A549 treated with GW870086 at 1 μM for 4 hours (cell line): ENCODE measurements around the gene UPK3B. TPM values are rescaled to one million over a fixed set of nuclear protein-coding genes. Genes with fewer than 3 reads are reported as not detected.

Experiments used
- total RNA-seq: library from RNA; stranded (reverse); fragments of 200-300 nt; extraction: Qiagen RNA extraction; gene quantifications from 5 replicates; pipeline ENCODE4 v1.2.3, GENCODE V29; 2022; ENCODE audit warnings: low read depth

Gene UPK3B
- total RNA-seq, result 12.7 to 21.8 TPM (median 18.7 TPM) in 5 replicates

DNA sequence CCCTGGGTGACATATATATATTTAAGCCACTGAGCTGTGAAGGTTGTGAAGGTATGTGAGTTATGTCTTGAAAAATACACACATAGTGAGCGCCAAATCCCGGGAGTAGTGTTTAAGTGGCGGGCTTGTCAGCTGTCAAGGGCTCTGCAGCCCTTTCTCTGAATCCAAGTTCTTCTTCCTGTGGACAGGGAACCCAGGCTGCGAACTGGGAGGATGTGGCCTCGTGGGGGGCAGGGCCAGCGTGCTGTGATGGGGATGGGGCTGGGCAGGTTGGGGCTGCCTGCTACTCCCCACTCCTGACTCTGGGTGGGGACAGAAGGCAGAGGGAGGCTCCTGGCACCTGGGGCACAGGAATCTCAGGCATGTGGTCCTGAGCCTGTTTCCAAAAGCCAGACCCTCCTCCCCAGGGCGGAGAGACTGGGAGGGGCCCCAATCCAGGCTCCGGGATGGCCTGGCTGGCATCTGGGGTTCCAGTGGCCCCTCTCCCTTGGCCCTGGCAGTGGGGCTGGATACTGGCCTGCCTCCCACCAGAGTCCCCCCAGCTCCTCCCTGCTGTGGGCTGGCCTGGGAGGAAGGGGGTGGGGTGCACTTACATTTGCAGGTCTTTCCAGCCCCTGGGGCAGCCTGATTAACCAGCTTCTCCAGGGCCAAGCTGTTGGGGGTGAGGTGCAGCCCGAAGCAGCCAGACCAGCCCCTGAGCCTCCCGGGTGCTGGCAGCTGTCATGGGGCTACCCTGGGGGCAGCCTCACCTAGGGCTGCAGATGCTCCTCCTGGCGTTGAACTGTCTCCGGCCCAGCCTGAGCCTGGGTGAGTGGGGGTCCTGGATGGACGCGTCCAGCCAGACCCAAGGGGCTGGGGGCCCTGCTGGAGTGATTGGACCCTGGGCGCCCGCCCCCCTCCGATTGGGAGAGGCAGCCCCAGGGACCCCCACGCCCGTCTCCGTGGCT, at the start of gene UPK3B:
TSS of gene UPK3B (plus strand) at position 622 of the 947 bp plus-strand sequence. CDS start at position 723, 101 bp downstream.

DNA sequence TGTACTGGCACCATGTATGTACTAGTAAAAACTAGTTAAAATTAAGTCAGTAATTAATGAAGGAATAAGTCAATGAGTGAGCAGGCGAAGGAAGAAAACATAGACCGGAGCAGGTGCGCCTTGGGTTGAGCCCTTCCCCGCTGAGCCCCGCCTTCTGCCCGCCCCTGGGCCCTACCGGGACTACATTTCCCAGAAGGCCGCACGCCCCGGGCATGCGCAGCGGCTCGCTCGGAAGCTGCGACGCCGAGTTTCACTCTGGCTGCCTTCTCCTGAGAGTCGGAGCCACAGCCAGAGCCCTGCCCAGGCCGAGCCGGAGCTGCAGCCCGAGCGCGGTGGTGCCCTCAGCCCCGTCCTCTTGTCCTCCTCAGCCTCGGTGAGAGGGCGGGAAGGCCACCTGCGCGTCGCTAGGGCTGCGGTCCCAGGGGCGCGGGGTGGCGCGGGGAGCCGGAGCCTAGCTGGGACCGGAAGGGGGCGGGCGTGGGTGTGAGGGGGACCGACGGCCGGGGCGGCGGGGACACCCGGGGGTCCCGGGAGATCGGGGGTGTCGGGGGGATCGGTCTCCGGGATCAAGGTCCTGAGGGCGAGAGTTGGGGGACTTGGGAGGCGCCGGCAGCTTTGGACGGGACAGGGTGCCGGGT, 48.8 kb upstream of the UPK3B start, which contains the start of gene DTX2:
TSS of gene DTX2 (plus strand) at position 246 of the 638 bp plus-strand sequence. CDS start 18,801 bp downstream, outside the sequence.

DNA sequence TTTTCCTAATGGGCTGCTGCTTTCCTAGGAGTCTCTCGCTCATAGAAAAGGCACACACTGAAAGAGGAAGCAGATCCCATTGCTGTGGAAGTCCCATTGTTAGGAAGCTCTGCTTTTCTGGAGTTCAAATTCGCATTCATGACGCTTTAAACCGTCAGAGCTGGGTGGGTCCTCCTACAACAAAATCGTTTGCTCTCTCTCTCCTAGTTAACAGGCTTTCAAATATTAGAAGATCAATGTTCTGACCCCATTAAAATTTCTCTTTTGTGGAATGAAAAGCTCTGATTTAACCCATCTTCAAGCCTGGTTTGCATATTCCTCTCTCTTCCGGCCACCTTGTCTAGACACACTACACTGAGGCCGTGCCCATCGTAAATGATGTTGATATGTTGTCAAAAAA, 32.8 kb downstream of the UPK3B start, which contains the start of gene SPDYE16:
TSS of gene SPDYE16 (minus strand) at position 101 of the 400 bp plus-strand sequence. CDS start 1,838 bp downstream, outside the sequence.

Other genes starting within 250 kb of the UPK3B start
- gene HSPB1, start 207.9 kb upstream of the UPK3B start, total RNA-seq, result 980 to 1,356 TPM (median 1,314 TPM) in 5 replicates
- 201 to 252 TPM (median 237 TPM) in 5 replicates for gene YWHAG, start 151.6 kb upstream of the UPK3B start, total RNA-seq
- gene SSC4D, start 100.9 kb upstream of the UPK3B start, total RNA-seq, result 0.89 to 1.6 TPM (median 1.0 TPM) in 5 replicates
- 18.4 to 22.2 TPM (median 20.2 TPM) in 5 replicates for gene ZP3, start 85.6 kb upstream of the UPK3B start, total RNA-seq
- 33.1 to 37.3 TPM (median 34.4 TPM) in 5 replicates for gene DTX2, start 48.8 kb upstream of the UPK3B start, total RNA-seq
- not detected in 5 replicates for gene SPDYE16, start 32.7 kb downstream of the UPK3B start, total RNA-seq
- 20.7 to 28.4 TPM (median 24.6 TPM) in 5 replicates for gene POMZP3, start 116.7 kb downstream of the UPK3B start, total RNA-seq